Measurements from ENCODE around the gene SESN1. TPM values are rescaled to one million over a fixed set of nuclear protein-coding genes. Genes with fewer than 3 reads are reported as not detected.

SESN1 gene
- total RNA-seq, 1 donor from 2014 or later: 13.6 TPM

DNA sequence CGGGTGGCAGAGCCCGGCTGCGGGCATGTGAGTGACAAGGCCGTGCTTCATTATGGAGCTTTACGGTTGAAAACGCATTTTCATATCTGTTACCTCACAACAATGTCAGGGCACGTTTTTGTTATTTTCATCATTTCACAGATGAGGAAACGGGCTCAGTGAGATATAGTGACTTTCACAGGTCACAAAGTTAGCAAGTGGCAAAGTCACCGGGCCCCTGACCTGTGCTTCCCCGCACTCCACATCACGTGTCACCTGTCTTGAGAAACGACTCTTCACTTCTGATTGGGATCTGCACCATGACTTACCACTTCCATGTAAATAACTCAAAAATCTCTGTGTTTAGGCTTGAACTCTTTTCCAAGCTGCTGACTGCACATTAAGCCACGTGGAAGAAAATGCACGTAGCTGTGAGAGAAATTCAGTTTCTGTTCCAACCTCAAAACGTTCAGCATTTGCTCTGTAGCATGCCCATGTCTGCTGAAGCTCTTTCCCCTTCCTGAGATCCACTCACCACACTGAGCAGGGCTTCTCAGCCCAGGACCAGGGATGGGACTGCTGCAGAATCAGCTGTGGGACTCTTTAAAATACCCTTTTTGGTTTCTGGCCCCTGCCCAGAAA lies 139.2 kb downstream of the SESN1 start:
- H3K4me3 Mint-ChIP-seq: peak overlapping the region; percentile 42
- peaks cover 1% of the 10 kb centered on the region for H3K36me3 Mint-ChIP-seq (ENCODE audit: low read depth)
- H3K27me3 Mint-ChIP-seq (ENCODE audit: insufficient read depth): peaks cover 7% of the 10 kb centered on the region
- no peak for DNase-seq (ENCODE audit: low spot score)
- no peaks in the 10 kb centered on the region for H3K9me3 Mint-ChIP-seq
- intact Hi-C loops (cut with micrococcal nuclease): loop anchor here (2.0 kb wide), 1 partner anchor 51 kb away; no protein-coding TSS in a partner anchor
- H3K27ac Mint-ChIP-seq: peak overlapping the region; percentile 74
- H3K4me1 Mint-ChIP-seq (ENCODE audit: low read depth): peaks cover 22% of the 10 kb centered on the region

- DNase-seq (ENCODE audit: low spot score): no peak
- Mint-ChIP-seq H3K4me3 (no peak overlapping the region), H3K27ac (no peak overlapping the region), H3K27me3 (ENCODE audit: insufficient read depth) (peaks cover 8% of the 10 kb centered on the region), H3K36me3 (ENCODE audit: low read depth) (peaks cover 1% of the 10 kb centered on the region), H3K9me3 (no peaks in the 10 kb centered on the region), H3K4me1 (ENCODE audit: low read depth) (peaks cover 17% of the 10 kb centered on the region)
- intact Hi-C loops (cut with micrococcal nuclease): loop anchor here (2.0 kb wide), 1 partner anchor 53 kb away; no protein-coding TSS in a partner anchor
Measured at GRCh38 chr6:108953681-108954080, 141.0 kb downstream of the SESN1 start.

GRCh38 chr6:108952776-108953486 lies 141.7 kb downstream of the SESN1 start:
- peaks cover 1% of the 10 kb centered on the region for H3K36me3 Mint-ChIP-seq (ENCODE audit: low read depth)
- peaks cover 8% of the 10 kb centered on the region for H3K27me3 Mint-ChIP-seq (ENCODE audit: insufficient read depth)
- intact Hi-C loops (cut with micrococcal nuclease): no loop called here
- H3K4me1 Mint-ChIP-seq (ENCODE audit: low read depth): peaks cover 24% of the 10 kb centered on the region
- H3K4me3 Mint-ChIP-seq: no peak overlapping the region
- no peak overlapping the region for H3K27ac Mint-ChIP-seq
- DNase-seq (ENCODE audit: low spot score): no peak
- H3K9me3 Mint-ChIP-seq: no peaks in the 10 kb centered on the region

DNA sequence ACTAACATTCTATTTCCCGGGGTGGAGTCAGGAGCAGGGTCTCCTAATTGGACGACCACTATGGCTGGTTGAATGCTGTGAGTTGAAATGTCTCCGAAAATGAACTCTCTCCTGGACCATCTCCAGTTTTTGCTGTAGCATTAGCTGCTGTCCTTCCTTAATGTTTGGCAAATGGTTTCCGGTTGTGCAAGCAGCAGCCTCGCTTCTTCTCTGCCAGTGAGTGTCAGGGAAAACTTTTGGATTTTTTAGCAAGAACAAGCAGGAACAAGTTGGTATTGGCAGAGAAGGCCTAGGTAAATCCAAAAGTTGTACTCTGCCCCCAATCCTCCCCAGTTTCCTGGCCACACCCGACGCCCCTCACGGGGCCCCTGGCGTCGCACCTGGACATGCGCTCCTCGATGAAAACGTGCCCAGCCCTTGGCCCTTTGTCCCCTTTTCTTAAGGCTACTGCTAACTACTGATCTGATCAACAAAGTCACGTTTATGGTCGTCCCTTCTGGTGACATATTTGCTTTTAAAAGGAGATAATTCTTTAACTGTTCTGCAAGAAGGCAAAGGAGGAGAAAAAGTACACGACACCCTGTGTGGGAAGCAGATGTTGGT lies 143.2 kb downstream of the SESN1 start:
- no peak for DNase-seq (ENCODE audit: low spot score)
- H3K4me1 Mint-ChIP-seq (ENCODE audit: low read depth): peaks cover 38% of the 10 kb centered on the region
- H3K27me3 Mint-ChIP-seq (ENCODE audit: insufficient read depth): peaks cover 11% of the 10 kb centered on the region
- no peak overlapping the region for H3K4me3 Mint-ChIP-seq
- intact Hi-C loops (cut with micrococcal nuclease): no loop called here
- no peaks in the 10 kb centered on the region for H3K9me3 Mint-ChIP-seq
- no peak overlapping the region for H3K27ac Mint-ChIP-seq
- H3K36me3 Mint-ChIP-seq (ENCODE audit: low read depth): peaks cover 1% of the 10 kb centered on the region

DNA sequence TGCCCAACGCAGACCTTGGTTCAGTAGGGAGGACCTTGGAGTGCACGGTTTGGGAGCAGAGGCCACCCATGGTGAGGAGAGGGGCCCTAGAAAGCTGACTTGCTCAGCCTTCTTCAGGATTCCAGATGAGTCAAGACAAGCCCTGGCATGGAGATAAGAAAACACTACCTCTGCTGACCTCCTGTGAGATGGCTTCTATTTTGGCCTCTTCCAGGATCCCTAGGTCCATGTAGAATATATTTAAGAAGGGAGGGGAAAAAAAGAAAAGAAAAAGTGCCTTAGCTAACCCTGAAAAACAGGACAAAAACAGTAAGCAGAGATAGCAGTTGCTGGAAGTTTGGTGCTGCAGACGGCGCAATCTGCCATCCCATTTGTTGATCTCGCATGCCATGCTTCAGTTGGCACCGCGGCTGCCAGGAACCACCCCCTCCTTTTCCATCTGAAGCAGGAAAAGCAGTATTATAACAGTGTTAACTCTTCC lies 146.4 kb downstream of the SESN1 start:
- no peak for DNase-seq (ENCODE audit: low spot score)
- H3K27ac Mint-ChIP-seq: no peak overlapping the region
- intact Hi-C loops (cut with micrococcal nuclease): loop anchor here (5.0 to 10.0 kb wide), 2 partner anchors 109 to 427 kb away; no protein-coding TSS in a partner anchor
- no peaks in the 10 kb centered on the region for H3K9me3 Mint-ChIP-seq
- H3K4me1 Mint-ChIP-seq (ENCODE audit: low read depth): peaks cover 46% of the 10 kb centered on the region
- no peak overlapping the region for H3K4me3 Mint-ChIP-seq
- H3K36me3 Mint-ChIP-seq (ENCODE audit: low read depth): no peaks in the 10 kb centered on the region
- H3K27me3 Mint-ChIP-seq (ENCODE audit: insufficient read depth): peaks cover 13% of the 10 kb centered on the region

- H3K27ac Mint-ChIP-seq: peak overlapping the region; percentile 91
- H3K27me3 Mint-ChIP-seq (ENCODE audit: insufficient read depth): peaks cover 7% of the 10 kb centered on the region
- no peaks in the 10 kb centered on the region for H3K9me3 Mint-ChIP-seq
- peaks cover 54% of the 10 kb centered on the region for H3K4me1 Mint-ChIP-seq (ENCODE audit: low read depth)
- intact Hi-C loops (cut with micrococcal nuclease): loop anchor here (5.0 to 10.0 kb wide), 2 partner anchors 110 to 428 kb away; no protein-coding TSS in a partner anchor
- no peak for DNase-seq (ENCODE audit: low spot score)
- H3K4me3 Mint-ChIP-seq: peak overlapping the region; percentile 53
- no peaks in the 10 kb centered on the region for H3K36me3 Mint-ChIP-seq (ENCODE audit: low read depth)
Measured at GRCh38 chr6:108947114-108947854, 147.4 kb downstream of the SESN1 start.

- Mint-ChIP-seq H3K27me3 (ENCODE audit: insufficient read depth) (peaks cover 7% of the 10 kb centered on the region), H3K9me3 (no peaks in the 10 kb centered on the region), H3K36me3 (ENCODE audit: low read depth) (no peaks in the 10 kb centered on the region), H3K4me3 (peak overlapping the region; percentile 53), H3K4me1 (ENCODE audit: low read depth) (peaks cover 60% of the 10 kb centered on the region), H3K27ac (peak overlapping the region; percentile 91)
- DNase-seq (ENCODE audit: low spot score): no peak
- intact Hi-C loops (cut with micrococcal nuclease): loop anchor here (5.0 to 10.0 kb wide), 2 partner anchors 111 to 428 kb away; no protein-coding TSS in a partner anchor
Measured at GRCh38 chr6:108946695-108947094, 148.0 kb downstream of the SESN1 start.

GRCh38 chr6:108945681-108946159 lies 148.9 kb downstream of the SESN1 start:
- peaks cover 7% of the 10 kb centered on the region for H3K27me3 Mint-ChIP-seq (ENCODE audit: insufficient read depth)
- H3K4me3 Mint-ChIP-seq: no peak overlapping the region
- no peak for DNase-seq (ENCODE audit: low spot score)
- intact Hi-C loops (cut with micrococcal nuclease): loop anchor here (5.0 to 10.0 kb wide), 2 partner anchors 112 to 429 kb away; no protein-coding TSS in a partner anchor
- no peak overlapping the region for H3K27ac Mint-ChIP-seq
- peaks cover 66% of the 10 kb centered on the region for H3K4me1 Mint-ChIP-seq (ENCODE audit: low read depth)
- H3K9me3 Mint-ChIP-seq: peaks cover 6% of the 10 kb centered on the region
- H3K36me3 Mint-ChIP-seq (ENCODE audit: low read depth): peaks cover 2% of the 10 kb centered on the region

DNA sequence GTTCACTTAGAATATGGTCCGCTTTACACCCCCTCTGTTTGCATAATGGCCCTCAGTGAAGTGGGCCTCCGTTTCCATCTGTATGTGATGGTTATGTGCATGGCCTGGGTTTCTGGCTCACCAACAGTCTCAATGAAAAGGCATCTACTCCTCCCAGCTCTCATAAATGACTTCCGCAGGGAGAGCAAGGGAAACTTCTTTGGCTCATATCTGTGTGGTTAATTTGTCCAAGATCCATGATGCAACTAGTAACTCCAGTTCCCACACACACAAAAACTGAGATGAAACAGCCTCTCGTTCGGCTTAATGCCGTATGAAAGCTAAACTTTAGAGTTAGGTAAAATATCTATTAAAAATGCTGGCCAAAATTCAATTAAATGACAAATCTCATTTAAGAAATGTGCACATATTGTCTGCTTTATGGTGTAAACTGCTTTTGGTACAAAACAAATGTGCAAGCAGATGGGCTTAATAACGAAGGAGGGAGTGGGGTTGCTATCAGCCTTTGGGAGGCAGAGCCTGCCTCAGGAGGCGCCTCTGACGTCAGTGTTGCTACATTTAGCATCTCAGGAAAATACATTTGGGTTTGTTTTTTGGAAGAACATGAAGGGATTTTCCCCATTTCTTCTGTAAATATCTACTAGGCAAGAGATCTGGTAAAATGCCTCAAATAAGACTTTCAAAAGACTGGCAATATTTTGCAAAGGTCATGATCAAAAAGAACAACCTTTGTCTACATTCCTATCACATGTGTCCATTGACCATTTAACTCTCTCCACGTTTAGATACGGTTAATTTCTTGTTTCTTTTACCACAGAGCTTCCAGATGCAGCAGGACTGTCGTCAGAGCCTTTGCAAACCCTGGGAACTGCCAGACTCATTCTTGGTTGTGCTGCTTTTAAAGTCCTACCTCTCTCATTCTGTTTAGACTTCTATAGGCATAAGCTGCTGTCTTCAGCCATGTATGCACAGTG lies 149.7 kb downstream of the SESN1 start:
- peaks cover 2% of the 10 kb centered on the region for H3K36me3 Mint-ChIP-seq (ENCODE audit: low read depth)
- no peak for DNase-seq (ENCODE audit: low spot score)
- H3K4me3 Mint-ChIP-seq: peak overlapping the region; percentile 27
- peak overlapping the region; percentile 36 for H3K27ac Mint-ChIP-seq
- peaks cover 7% of the 10 kb centered on the region for H3K27me3 Mint-ChIP-seq (ENCODE audit: insufficient read depth)
- intact Hi-C loops (cut with micrococcal nuclease): loop anchor here (5.0 to 10.0 kb wide), 3 partner anchors 112 to 430 kb away; no protein-coding TSS in a partner anchor
- peaks cover 66% of the 10 kb centered on the region for H3K4me1 Mint-ChIP-seq (ENCODE audit: low read depth)
- peaks cover 7% of the 10 kb centered on the region for H3K9me3 Mint-ChIP-seq

GRCh38 chr6:108944071-108944470 lies 150.6 kb downstream of the SESN1 start:
- intact Hi-C loops (cut with micrococcal nuclease): loop anchor here (5.0 to 10.0 kb wide), 2 partner anchors 387 to 431 kb away; no protein-coding TSS in a partner anchor

More at GRCh38 chr6:108944071-108944470, 150.6 kb downstream of the SESN1 start:
- Mint-ChIP-seq H3K27me3 (ENCODE audit: insufficient read depth) (peaks cover 6% of the 10 kb centered on the region), H3K4me1 (ENCODE audit: low read depth) (peaks cover 66% of the 10 kb centered on the region), H3K27ac (no peak overlapping the region), H3K4me3 (no peak overlapping the region), H3K36me3 (ENCODE audit: low read depth) (peaks cover 6% of the 10 kb centered on the region), H3K9me3 (peaks cover 16% of the 10 kb centered on the region)
- DNase-seq (ENCODE audit: low spot score): no peak

Measured in activated T-helper 1 cell treated with anti-CD3 and anti-CD28 coated beads, Interleukin-12 subunit alpha, Interleukin-12 subunit beta, Interleukin-2, Interleukin-4 antibody, amounts not matched to agents 30 ng/mL and 10 ng/mL and 1 ng/mL, durations not matched to agents 14 hours and 24 hours and 36 hours (primary cell).